GM12873 (cell line): Measurements from ENCODE around the gene RPL13.

Experiments used
- TF ChIP-seq, protein P1 (sequence below): IDR thresholded peaks from 2 replicates; pipeline ENCODE4 v1.5.1; 2012; ENCODE audit warnings: low read depth, mild to moderate bottlenecking, moderate library complexity, low read length, control low read depth; ENCODE audit not compliant: insufficient read depth; ENCODE audit errors: missing control alignments

Gene RPL13

DNA sequence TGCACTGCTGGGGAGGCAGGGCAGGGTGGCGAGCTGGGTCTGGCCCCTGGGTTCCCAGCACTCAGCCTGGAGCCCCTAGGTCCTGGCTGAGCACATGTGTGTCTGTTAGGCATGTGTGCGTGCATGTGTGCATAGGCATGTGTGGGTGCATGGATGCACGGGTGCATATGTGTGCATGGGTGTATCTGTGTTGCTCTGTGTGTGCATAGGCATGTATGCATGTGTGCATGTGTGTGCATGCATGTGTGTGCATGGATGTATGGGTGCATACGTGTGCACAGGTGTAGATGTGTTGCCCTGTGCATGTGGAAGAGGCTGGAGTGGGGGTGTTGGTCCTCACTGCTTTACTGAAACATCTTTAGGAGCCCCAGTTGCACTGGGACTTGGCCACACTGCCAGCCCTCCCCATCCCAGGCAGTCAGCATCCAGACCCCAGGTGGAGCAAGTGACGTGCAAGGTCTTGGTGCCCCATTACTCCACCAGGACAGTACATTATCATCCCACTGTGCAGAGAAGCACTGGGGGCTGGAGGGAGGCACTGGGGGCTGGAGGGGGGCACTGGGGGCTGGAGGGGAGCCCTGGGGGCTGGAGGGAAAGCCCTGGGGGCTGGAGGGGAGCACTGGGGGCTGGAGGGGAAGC lies 42.6 kb downstream of the RPL13 start:
- TF ChIP-seq, protein P1, sequence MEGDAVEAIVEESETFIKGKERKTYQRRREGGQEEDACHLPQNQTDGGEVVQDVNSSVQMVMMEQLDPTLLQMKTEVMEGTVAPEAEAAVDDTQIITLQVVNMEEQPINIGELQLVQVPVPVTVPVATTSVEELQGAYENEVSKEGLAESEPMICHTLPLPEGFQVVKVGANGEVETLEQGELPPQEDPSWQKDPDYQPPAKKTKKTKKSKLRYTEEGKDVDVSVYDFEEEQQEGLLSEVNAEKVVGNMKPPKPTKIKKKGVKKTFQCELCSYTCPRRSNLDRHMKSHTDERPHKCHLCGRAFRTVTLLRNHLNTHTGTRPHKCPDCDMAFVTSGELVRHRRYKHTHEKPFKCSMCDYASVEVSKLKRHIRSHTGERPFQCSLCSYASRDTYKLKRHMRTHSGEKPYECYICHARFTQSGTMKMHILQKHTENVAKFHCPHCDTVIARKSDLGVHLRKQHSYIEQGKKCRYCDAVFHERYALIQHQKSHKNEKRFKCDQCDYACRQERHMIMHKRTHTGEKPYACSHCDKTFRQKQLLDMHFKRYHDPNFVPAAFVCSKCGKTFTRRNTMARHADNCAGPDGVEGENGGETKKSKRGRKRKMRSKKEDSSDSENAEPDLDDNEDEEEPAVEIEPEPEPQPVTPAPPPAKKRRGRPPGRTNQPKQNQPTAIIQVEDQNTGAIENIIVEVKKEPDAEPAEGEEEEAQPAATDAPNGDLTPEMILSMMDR = no peak

DNA sequence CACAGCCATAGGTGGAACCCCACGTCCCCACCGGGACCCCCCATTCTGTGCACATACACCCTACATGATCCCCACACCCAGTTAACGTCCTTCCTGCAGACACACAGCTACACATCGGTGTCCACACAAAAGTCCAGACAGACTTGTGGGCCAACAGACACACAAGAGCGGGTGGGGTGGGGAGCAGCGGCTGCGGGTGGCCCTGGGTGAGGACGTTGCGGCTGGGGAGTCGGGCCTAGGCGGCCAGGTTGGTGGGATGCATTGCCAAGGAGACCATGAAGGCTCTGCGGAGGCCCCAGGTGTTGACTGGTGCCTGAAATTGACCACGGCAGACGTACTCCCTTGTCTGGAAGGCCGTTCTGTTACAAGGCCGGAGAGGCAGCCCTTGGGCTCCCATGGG lies 44.3 kb downstream of the RPL13 start:
- TF ChIP-seq, protein P1 = no peak

DNA sequence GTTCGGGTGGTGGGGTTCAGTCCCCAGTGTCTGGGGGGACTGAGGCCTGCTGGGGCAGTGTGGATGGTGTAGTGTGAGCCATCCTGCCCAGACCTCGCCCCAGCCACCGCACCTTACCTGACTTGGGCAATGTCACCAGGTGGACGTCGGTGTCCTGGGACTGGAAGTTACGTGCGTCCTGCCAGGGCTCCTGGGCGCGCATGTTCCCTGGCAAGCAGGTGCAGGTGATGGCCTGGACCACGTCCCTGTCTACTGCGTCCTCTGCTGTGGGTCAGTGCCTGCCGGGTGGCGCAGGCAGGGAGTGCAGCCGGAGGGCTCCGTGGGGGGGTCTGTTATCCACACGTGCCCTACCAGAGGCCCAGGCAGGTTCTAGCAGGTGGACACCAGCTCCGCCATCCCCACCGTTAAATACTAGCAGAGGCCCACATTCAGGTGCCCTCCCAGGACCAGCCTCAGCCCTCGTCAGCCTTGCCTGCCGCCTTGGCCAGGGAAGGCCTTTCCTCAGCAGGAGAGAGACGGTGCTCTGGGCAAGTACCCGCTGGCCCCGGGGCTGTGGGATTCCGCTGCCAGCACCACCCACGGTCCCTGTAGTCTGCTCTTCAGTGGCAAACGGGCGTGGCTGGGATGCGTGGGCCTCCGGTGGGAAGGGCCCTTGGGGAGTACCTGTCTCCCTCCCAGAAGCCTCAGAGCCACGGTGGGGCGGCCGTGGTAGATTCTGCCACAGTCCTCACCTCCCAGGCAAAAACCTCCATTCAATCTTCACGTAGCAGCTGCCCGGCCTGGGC lies 44.9 kb downstream of the RPL13 start:
- TF ChIP-seq, protein P1 = no peak

DNA sequence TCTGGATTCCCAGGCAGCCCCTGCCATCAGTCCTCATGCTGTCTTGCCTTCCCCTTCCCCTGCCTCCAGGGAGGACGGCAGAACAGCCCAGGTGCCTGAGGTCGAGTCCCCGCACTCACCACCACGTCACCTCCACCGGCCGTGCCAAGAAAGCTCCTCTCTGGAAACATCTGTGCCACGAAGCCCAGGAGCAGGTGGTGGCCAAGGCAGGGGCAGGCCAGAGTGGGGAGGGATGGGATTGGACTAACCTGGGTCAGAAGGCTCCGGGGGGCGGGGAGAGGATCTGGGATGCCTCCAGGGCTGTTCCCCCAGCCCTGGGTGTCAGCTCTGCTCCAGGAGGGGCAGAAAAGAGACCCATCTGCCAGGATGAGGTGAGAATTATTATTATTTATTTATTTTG lies 45.5 kb downstream of the RPL13 start:
- TF ChIP-seq, protein P1 = no peak

DNA sequence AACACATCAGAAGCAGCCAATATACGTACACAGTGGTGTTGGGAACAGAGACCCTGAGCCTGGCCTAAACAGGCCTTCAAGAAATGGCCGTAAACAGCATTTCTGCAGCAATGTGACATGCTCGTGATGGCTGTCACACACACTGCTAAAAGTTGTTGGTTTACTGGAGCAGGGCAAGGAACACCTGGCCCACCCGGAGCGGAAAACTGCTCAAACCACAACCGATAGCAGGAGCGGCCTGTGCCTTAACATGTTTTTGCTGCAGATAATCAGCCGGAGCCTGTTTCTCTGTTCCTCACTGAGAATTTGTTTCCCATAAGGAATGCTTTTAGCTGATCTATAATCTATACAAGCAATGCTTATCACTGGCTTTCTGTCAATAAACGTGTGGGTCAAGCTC lies 47.0 kb downstream of the RPL13 start:
- TF ChIP-seq, protein P1 = no peak

DNA sequence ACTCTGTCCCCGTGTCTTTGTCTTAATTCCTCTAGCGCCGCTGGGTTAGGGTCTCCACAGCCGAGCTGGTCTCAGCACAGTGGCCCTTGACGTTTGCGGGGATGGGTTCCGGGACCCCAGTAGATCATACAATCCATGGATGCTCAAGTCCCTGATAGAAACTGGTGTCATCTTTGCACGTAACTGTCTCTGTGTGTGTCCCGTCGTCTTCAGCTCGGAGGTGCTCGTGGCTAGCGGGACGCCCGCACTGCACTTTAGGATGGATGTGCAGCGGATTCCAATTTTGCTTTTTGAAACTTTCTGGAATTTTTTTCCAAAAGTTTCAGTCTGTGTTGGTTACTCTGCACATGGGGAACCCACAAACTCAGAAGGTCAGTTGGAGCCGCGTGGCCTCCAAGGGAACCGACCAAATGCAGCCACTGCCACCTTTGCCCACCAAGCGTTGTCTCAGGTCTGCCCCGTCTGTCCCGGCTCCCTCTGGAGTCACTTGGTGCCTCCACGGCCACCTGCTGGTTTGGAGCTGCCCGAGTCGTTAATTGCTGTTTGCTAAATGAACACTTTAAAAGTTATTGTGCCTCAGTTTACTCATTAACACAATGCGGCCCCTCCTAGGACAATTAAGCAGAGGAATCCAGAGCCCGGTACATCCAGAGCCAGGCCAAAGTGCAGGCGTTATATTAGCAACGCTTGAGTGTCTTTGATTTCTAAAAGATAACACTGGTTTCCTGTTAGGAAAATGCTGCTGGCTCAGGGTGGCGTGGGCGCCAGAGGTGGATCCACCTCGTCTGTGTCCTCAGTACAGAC lies 47.7 kb downstream of the RPL13 start:
- TF ChIP-seq, protein P1 = no peak

DNA sequence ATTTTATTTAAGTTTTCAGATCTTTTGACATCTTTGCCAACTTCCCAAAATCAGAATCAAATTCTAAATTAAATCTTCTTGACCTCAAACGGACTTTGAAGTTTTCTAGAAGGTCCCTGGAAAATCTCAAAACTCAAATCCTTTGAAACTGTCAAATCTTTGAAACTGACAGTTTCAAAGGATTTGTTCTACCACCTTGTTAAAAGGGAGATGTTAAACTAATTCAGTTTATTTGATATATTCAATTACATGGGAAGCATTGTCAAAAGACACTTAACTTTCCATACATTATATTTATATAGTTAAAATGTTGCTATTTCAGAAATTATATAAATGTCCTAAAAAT lies 49.6 kb downstream of the RPL13 start:
- TF ChIP-seq, protein P1 = no peak
